HG03457 (cell line): Measurements from ENCODE around the gene PLSCR5.

ENCODE experiments used
- ATAC-seq: cut with Tn5 transposase; IDR thresholded peaks from one replicate; pipeline ENCODE4 v1.9.1; 2021; ENCODE audit warnings: moderate number of reproducible peaks; ENCODE audit not compliant: unreplicated experiment

The PLSCR5 gene

GRCh38 chr3:146544929-146545528 is 60.1 kb downstream of the PLSCR5 start:
- ATAC-seq, result no peak

- ATAC-seq, result peak; percentile 84
Observed at GRCh38 chr3:146544002-146544928, 60.9 kb downstream of the PLSCR5 start, which contains the start of gene PLSCR1. Gene PLSCR1, minus strand, starts transcription at chr3:146544607. Its CDS starts 8,055 bp downstream, at chr3:146536552.

GRCh38 chr3:146543461-146544001 is 61.6 kb downstream of the PLSCR5 start:
- peak; percentile 0 for ATAC-seq

GRCh38 chr3:146542978-146543377 is 62.2 kb downstream of the PLSCR5 start:
- ATAC-seq, result no peak

- ATAC-seq, result no peak
Observed at GRCh38 chr3:146542179-146542578, 63.0 kb downstream of the PLSCR5 start.

- no peak for ATAC-seq
Observed at GRCh38 chr3:146540978-146541377, 64.2 kb downstream of the PLSCR5 start.

- ATAC-seq, result no peak
Observed at GRCh38 chr3:146540236-146540635, 64.9 kb downstream of the PLSCR5 start.

GRCh38 chr3:146539315-146539714 is 65.8 kb downstream of the PLSCR5 start:
- ATAC-seq, result no peak

GRCh38 chr3:146537603-146538002 is 67.5 kb downstream of the PLSCR5 start:
- ATAC-seq, result no peak

GRCh38 chr3:146536681-146537080 is 68.5 kb downstream of the PLSCR5 start:
- ATAC-seq, result no peak
